H9 (cell line): Measurements from ENCODE around the gene SLC7A14. TPM values are rescaled to one million over a fixed set of nuclear protein-coding genes. Genes with fewer than 3 reads are reported as not detected.

ENCODE experiments used
- DNase-seq: peaks from one replicate; pipeline ENCODE4 v3.0.0-alpha.2; 2017
- H2AFZ ChIP-seq: one replicate; pipeline ENCODE4 v1.6.1; 2013; ENCODE audit warnings: mild to moderate bottlenecking, low read length, control low read depth, moderate library complexity
- H2AK5ac ChIP-seq: 2 replicates; pipeline ENCODE4 v1.6.1; 2013; ENCODE audit warnings: low read length, control low read depth, mixed read lengths; ENCODE audit not compliant: insufficient read length
- H2BK120ac ChIP-seq: one replicate; pipeline ENCODE4 v1.6.1; 2013; ENCODE audit warnings: low read depth, mild to moderate bottlenecking, low read length, control low read depth, inconsistent platforms; ENCODE audit not compliant: poor library complexity, severe bottlenecking
- H2BK12ac ChIP-seq: 2 replicates; pipeline ENCODE4 v1.6.1; 2013; ENCODE audit warnings: low read length, control low read depth, mixed read lengths, low read depth; ENCODE audit not compliant: insufficient read length
- H2BK15ac ChIP-seq: 2 replicates; pipeline ENCODE4 v1.6.1; 2013; ENCODE audit warnings: low read depth, low read length, control low read depth
- H2BK20ac ChIP-seq: one replicate; pipeline ENCODE4 v1.6.1; 2013; ENCODE audit warnings: low read depth, mild to moderate bottlenecking, low read length, control low read depth, inconsistent platforms; ENCODE audit not compliant: poor library complexity, severe bottlenecking
- H2BK5ac ChIP-seq: 2 replicates; pipeline ENCODE4 v1.6.1; 2013; ENCODE audit warnings: low read length, control low read depth, mixed read lengths; ENCODE audit not compliant: insufficient read length
- H3K14ac ChIP-seq: 2 replicates; pipeline ENCODE4 v1.6.1; 2013; ENCODE audit warnings: low read length, control low read depth; ENCODE audit not compliant: insufficient read depth
- H3K18ac ChIP-seq: 2 replicates; pipeline ENCODE4 v1.6.1; 2013; ENCODE audit warnings: low read depth, mild to moderate bottlenecking, mixed read lengths, low read length, control low read depth; ENCODE audit not compliant: insufficient read length
- H3K23ac ChIP-seq: 2 replicates; pipeline ENCODE4 v1.6.1; 2013; ENCODE audit warnings: low read length, control low read depth, mixed read lengths, low read depth; ENCODE audit not compliant: insufficient read length
- H3K23me2 ChIP-seq: 2 replicates; pipeline ENCODE4 v1.6.1; 2013; ENCODE audit warnings: low read depth, mild to moderate bottlenecking, mixed read lengths, low read length, control low read depth; ENCODE audit not compliant: insufficient read length, poor library complexity, severe bottlenecking
- H3K27ac ChIP-seq: 2 replicates; pipeline ENCODE4 v1.5.1; 2013; ENCODE audit warnings: low read length, control low read depth, mixed read lengths, low read depth; ENCODE audit not compliant: insufficient read length
- H3K27me3 ChIP-seq: 2 replicates; pipeline ENCODE4 v1.6.1; 2013; ENCODE audit warnings: low read length, control low read depth, inconsistent platforms; ENCODE audit not compliant: insufficient read depth
- H3K4ac ChIP-seq: 2 replicates; pipeline ENCODE4 v1.6.1; 2013; ENCODE audit warnings: low read depth, mild to moderate bottlenecking, control low read depth, inconsistent platforms, low read length, moderate library complexity
- H3K4me1 ChIP-seq: 2 replicates; pipeline ENCODE4 v1.6.1; 2013; ENCODE audit warnings: low read length, control low read depth, inconsistent platforms; ENCODE audit not compliant: insufficient read depth
- H3K4me2 ChIP-seq: 2 replicates; pipeline ENCODE4 v1.6.1; 2013; ENCODE audit warnings: low read length, control low read depth, mixed read lengths; ENCODE audit not compliant: insufficient read length, insufficient read depth
- H3K56ac ChIP-seq: 2 replicates; pipeline ENCODE4 v1.6.1; 2013; ENCODE audit warnings: low read depth, mild to moderate bottlenecking, mixed read lengths, low read length, control low read depth; ENCODE audit not compliant: insufficient read length
- H3K79me1 ChIP-seq: 2 replicates; pipeline ENCODE4 v1.6.1; 2013; ENCODE audit warnings: low read depth, mild to moderate bottlenecking, moderate library complexity, low read length, control low read depth, inconsistent platforms; ENCODE audit not compliant: insufficient read depth, poor library complexity, severe bottlenecking
- H3K79me2 ChIP-seq: 2 replicates; pipeline ENCODE4 v1.6.1; 2013; ENCODE audit warnings: low read length, control low read depth, inconsistent platforms; ENCODE audit not compliant: insufficient read depth
- H3K9ac ChIP-seq: 2 replicates; pipeline ENCODE4 v1.6.1; 2013; ENCODE audit warnings: low read length, control low read depth, mixed read lengths; ENCODE audit not compliant: insufficient read length; ENCODE audit errors: extremely low read depth
- H3K9me3 ChIP-seq: one replicate; pipeline ENCODE4 v1.6.1; 2013; ENCODE audit warnings: low read depth, low read length, inconsistent platforms; ENCODE audit not compliant: control insufficient read depth
- H3T11ph ChIP-seq: one replicate; pipeline ENCODE4 v1.6.1; 2013; ENCODE audit warnings: mild to moderate bottlenecking, low read length, control low read depth, inconsistent platforms
- H4K20me1 ChIP-seq: one replicate; pipeline ENCODE4 v1.6.1; 2013; ENCODE audit not compliant: control insufficient read depth, insufficient read length, insufficient read depth
- H4K5ac ChIP-seq: 2 replicates; pipeline ENCODE4 v1.6.1; 2013; ENCODE audit warnings: low read depth, mild to moderate bottlenecking, mixed read lengths, low read length, control low read depth; ENCODE audit not compliant: insufficient read length
- H4K8ac ChIP-seq: replicated peaks from 2 replicates; pipeline ENCODE4 v1.6.1; 2013; ENCODE audit warnings: low read length, control low read depth, mixed read lengths, low read depth; ENCODE audit not compliant: insufficient read length
- H4K91ac ChIP-seq: 2 replicates; pipeline ENCODE4 v1.6.1; 2013; ENCODE audit warnings: low read depth, mild to moderate bottlenecking, moderate library complexity, mixed read lengths, low read length, control low read depth; ENCODE audit not compliant: insufficient read length
- H3K27ac Mint-ChIP-seq, 3 experiments: 2 replicates in 2 of 3; 3 replicates in 1 of 3; pipeline ENCODE4 v1.8.0; 2020 to 2021; ENCODE audit warnings: mixed read lengths in 3 of 3, mild to moderate bottlenecking in 1 of 3, moderate library complexity in 1 of 3
- H3K27me3 Mint-ChIP-seq: 2 replicates; pipeline ENCODE4 v1.8.0; 2021; ENCODE audit warnings: low read depth, mild to moderate bottlenecking, moderate library complexity, mixed read lengths
- H3K36me3 Mint-ChIP-seq, 3 experiments: 2 replicates in 2 of 3; 3 replicates in 1 of 3; pipeline ENCODE4 v1.8.0; 2020 to 2021; ENCODE audit warnings: low read depth in 3 of 3, mixed read lengths in 3 of 3; ENCODE audit not compliant: insufficient read depth in 1 of 3
- H3K4me1 Mint-ChIP-seq, 2 experiments: 2 replicates each; pipeline ENCODE4 v1.8.0; 2020; ENCODE audit warnings: mixed read lengths in 2 of 2
- H3K4me3 Mint-ChIP-seq, 2 experiments: 2 replicates in 1 of 2; 3 replicates in 1 of 2; pipeline ENCODE4 v1.8.0; 2020 to 2021; ENCODE audit warnings: mild to moderate bottlenecking in 2 of 2, mixed read lengths in 2 of 2, moderate library complexity in 1 of 2
- H3K9me3 Mint-ChIP-seq, 2 experiments: 2 replicates in 1 of 2; 3 replicates in 1 of 2; pipeline ENCODE4 v1.8.0; 2020; ENCODE audit warnings: mild to moderate bottlenecking in 2 of 2, mixed read lengths in 2 of 2, moderate library complexity in 1 of 2
- CTCF ChIP-seq: fragments of 200-600 bp; sonication (generic); conservative IDR thresholded peaks from 3 replicates; pipeline ENCODE4 v1.8.0; 2021; ENCODE audit warnings: antibody characterized with exemption, mild to moderate bottlenecking
- WGBS: extraction: QIAGEN DNeasy Blood & Tissue Kit; methylation state at CpG from one replicate; pipeline ENCODE4 v1.1.7; 2013; ENCODE audit warnings: missing lambda C conversion rate, low lambda C conversion rate, mixed read lengths; ENCODE audit not compliant: insufficient read length; ENCODE audit errors: extremely low coverage; 5-methylcytosine and 5-hydroxymethylcytosine counted together
- total RNA-seq: library from RNA; stranded (reverse); gene quantifications from 2 replicates; pipeline ENCODE4 v1.2.1, GENCODE V29; 2021

The SLC7A14 gene
- total RNA-seq, 1 experiment from 2014 or later = 0.42 TPM

DNA sequence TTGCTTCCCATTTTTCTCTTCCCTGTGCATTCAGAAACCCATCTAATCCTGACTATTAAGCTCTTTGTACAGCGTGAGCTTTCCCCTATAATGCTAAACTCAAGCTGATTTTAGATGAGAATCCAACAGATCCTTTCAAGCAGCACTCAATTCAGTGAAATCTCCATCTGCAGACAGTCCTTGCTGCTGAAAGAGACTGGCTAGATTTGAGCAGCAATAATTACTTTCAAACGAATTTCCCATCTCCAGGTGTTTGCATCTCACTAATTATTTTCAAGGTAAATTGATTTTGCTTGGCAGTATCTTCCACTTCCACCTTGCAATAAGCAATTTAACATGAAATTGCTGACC lies 49.5 kb upstream of the SLC7A14 start:
- no peaks in the 10 kb centered on the region for H4K20me1 ChIP-seq
- H3K56ac ChIP-seq = no peak overlapping the region
- no peak overlapping the region for H4K8ac ChIP-seq
- no peak overlapping the region for H4K5ac ChIP-seq
- H3T11ph ChIP-seq = no peak overlapping the region
- H3K4me3 Mint-ChIP-seq = no peak overlapping the region
- peaks cover 1% of the 10 kb centered on the region; the same call in 1 of the 2 replicates for H3K27me3 Mint-ChIP-seq
- no peak overlapping the region for H3K4ac ChIP-seq
- no peaks in the 10 kb centered on the region for H3K23me2 ChIP-seq
- H2BK20ac ChIP-seq = no peak overlapping the region
- H2AK5ac ChIP-seq = no peak overlapping the region
- no peak overlapping the region for H3K23ac ChIP-seq
- no peak overlapping the region for H2AFZ ChIP-seq
- H3K4me1 ChIP-seq = no peaks in the 10 kb centered on the region
- H3K9ac ChIP-seq = no peak overlapping the region
- DNase-seq = no peak
- H3K27ac Mint-ChIP-seq = no peak overlapping the region
- no peaks in the 10 kb centered on the region for H3K79me2 ChIP-seq
- no peak overlapping the region for H2BK120ac ChIP-seq
- H3K14ac ChIP-seq = no peak overlapping the region
- no peak overlapping the region for H3K27ac ChIP-seq
- H3K9me3 ChIP-seq = no peaks in the 10 kb centered on the region
- peaks cover 11 to 14% of the 10 kb centered on the region in 2 experiments for H3K4me1 Mint-ChIP-seq
- H3K36me3 Mint-ChIP-seq = no peaks in the 10 kb centered on the region
- H4K91ac ChIP-seq = no peak overlapping the region
- no CpG with 5 or more reads among the region's 2 CpGs for WGBS
- no peaks in the 10 kb centered on the region for H3K9me3 Mint-ChIP-seq
- H2BK12ac ChIP-seq = no peak overlapping the region
- no peaks in the 10 kb centered on the region for H3K27me3 ChIP-seq
- H3K4me2 ChIP-seq = no peak overlapping the region
- H2BK5ac ChIP-seq = no peak overlapping the region
- no peak overlapping the region for H3K18ac ChIP-seq
- no peaks in the 10 kb centered on the region for H3K79me1 ChIP-seq
- no peak for TF ChIP-seq CTCF
- H2BK15ac ChIP-seq = no peak overlapping the region
